SKM-1 treated with dmso at 0.1 percent for 144 hours (cell line): ENCODE measurements around the gene MCM9.
"Not testable (repeated sequence)": the region's sequence is repeated elsewhere in the genome, so short reads cannot be mapped to it uniquely, and the experiment has no call there.

Experiments used
- DNase-seq: peaks from one replicate; lab custom pipeline; 2025; ENCODE audit not compliant: unreplicated experiment; lab: John Stamatoyannopoulos, UW

The MCM9 gene

DNA sequence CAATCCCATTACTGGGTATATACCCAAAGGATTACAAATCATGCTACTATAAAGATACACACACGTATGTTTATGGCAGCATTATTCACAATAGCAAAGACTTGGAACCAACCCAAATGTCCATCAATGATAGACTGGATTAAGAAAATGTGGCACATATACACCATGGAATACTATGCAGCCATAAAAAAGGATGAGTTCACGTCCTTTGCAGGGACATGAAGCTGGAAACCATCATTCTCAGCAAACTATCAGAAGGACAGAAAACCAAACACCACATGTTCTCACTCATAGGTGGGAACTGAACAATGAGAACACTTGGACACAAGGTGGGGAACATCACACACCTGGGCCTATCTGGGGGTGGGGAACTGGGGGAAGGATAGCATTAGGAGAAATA is 66.1 kb downstream of the MCM9 start:
- DNase-seq: not testable (repeated sequence)

DNA sequence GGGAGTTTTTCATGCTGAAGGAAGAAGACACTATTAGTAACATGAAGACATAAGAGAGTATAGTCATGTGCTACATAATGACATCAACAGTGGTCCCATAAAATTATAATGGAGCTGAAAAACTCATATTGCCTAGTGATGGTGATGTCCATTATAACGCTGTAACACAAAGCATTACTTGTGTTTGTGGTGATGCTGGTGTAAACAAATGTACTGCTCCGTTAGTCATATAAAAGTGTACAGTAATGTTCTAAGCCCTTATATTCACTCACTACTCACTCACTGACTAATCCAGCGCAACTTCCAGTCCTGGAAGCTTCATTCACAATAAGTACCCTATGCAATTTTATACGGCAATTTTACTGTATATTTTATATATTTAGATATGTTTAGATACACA is 67.8 kb downstream of the MCM9 start:
- no peak for DNase-seq

DNA sequence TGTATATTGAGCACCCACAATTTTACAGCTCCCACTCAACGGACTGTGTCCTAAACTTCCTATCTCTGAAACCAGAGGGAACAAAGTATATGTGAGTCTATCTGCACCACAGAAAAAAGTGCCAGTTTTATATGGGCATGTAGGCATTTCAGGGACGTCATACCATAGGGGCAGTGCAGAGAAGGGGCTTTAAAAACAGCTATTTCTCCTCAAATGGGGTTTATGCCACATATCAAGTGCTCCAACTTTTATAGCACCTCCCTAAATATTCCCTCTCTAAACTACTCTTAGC is 69.9 kb downstream of the MCM9 start:
- DNase-seq: no peak

DNA sequence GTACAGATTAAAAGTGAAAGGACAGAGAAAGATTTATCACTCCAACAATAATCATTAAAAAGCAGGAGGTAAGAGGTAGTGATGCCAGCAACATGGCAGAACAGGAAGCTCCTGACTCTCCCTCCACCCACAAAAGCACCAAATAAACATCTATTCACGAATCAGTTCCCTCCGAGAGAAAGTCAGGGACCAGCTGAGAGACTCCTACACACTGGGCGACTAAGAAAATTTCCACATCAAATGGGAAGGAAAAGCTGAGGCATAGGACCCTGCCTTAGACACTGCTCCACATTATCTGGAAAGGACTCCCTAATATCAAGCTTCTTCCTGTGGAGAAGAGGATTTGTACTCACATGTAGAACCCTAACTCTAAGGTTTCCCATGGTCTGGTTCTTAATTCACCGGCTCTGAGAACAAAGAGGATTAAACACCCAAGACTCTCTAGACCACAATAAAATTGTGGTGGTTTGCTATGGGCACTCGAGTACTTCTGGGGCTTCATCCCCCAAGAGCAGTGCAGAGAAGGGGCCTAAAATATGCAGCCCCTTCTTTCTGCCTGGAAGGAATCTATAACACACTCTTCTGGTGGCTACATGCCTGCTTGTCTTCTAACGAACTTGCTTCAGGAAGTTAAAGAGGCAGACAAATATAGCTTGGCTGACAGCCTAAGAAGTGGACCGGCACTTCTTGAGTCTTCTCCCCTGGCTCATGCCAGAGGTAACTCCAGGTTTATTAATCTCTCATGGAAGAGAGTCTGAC is 70.4 kb downstream of the MCM9 start:
- DNase-seq: no peak

DNA sequence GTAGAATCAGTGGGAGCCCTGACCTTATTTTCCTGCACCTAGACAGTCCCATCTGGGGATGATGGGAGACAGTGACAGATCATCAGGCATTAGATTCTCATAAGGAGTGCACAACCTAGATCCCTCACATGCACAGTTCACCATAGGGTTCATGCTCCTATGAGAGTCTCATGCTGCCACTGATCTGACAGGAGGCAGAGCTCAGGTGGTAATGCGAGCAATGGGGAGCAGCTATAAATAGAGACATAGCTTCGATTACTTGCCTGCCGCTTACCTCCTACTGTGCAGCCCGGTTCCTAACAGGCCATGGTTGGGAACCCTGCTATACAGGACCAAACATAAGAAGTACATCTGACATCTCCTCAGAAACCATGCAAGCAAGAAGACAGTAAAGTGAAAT is 72.5 kb downstream of the MCM9 start:
- DNase-seq: no peak

DNA sequence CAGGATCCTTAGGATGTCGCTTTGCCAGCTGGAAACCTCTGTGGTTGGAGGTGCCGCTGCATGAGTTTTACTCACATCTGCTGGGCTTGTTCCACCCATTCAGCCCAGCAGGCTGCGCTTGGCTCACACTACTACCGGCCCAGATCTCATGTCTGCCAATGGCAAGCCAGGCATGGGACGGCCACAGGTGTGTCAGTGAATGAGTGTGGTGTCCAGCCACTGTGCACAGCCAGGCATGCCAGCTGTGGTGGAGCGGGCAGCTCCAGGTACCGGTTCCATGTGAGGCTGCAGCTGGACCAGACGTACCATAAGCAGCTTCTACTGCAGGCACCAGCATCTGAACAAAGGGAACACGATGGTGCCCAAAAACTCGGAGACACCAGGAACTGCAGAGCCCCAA is 74.1 kb downstream of the MCM9 start:
- DNase-seq: no peak

DNA sequence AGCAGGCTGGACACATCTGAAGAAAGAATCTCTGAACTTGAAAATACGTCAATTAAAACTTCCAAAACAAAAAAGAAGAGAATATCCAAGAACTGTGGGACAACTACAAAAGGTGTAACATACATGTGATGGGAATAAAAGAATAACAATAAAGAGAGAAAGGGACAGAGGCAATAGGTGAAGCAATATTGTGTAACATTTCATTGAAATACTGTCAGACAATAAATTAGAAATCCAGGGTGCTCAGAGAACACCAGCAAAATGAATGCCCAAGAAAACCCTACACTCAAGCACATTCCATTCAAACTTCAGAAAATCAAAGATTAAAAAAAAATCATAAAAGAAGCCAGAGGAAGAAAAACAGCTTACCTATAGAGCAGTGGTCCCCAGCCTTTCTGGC is 74.6 kb downstream of the MCM9 start:
- DNase-seq: no peak

DNA sequence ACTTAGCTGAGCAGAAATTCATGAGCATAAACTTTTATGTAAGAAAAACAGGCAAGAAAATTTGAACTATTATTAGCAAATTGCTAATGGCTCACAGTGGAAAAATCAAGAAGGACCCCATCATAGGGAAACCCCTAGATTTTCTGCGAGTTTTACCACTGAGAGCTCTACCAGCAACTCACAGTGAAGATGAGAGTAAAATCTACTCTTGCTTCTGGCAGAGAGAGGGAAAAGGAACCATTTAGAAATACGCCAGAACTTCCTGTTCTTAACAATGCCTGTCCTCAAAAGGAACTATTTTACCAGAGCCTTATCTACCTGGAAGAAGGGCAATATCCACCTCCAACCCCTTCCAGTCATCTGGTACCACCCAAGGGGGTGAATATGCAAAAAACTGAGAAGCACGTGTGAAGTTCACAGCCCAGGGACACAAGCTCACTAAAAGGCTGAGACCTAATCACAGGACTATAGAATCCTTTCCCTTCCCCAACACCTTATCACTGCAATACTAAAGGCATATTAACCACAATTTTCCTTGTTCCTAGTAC is 75.4 kb downstream of the MCM9 start:
- no peak for DNase-seq

DNA sequence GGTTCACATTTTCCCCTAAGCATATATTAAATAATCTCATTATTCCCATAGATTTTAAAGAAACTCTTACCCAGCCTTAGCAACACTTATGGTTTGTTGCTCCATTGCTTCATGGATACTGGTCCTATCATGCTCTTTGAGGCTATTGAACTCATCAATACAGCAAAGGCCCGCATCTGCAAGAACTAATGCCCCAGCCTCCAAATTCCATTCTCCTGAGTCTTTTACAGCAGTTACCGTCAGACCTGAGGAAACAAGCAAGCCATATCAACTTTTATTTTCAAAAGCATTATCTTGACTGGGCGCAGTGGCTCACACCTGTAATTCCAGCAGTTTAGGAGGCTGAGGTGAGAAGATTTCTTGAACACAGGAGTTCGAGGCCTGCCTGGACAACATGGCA is 78.7 kb downstream of the MCM9 start:
- DNase-seq: no peak

DNA sequence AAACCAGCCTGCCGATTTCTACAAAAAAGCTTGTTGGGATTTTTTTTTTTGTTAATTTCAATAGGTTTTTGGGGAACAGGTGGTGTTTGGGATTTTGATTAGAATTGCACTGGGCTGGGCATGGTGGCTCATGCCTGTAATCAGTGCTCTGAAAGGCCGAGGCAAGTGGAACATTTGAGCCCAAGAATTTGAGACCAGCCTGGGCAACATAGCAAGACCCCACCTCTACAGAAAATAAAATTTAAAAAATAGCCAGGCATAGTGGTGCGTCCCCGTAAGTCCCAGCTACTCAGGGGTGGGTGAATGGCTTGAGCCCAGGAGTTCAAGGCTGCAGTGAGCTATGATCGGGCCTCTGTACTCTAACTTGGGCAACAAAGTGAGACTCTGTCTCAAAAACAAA is 81.6 kb downstream of the MCM9 start:
- DNase-seq: no peak

DNA sequence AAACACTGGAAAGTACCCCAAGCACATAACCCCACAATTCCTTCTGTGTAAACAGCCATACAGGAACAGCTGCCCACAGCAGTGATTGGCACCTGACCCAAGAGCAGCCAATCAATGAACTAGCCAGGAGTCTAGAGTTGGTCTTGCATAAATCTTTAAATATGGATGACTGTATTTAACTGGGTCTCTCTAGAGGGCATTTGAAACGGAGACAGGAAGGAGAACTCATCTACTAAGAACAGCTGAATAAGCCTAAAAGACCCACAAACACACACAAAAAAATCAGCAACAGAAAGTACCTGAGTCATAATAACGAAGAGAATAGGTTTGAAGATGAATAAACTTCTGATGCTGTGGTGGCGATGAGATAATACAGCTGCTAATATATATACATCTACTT is 90.0 kb downstream of the MCM9 start:
- no peak for DNase-seq

DNA sequence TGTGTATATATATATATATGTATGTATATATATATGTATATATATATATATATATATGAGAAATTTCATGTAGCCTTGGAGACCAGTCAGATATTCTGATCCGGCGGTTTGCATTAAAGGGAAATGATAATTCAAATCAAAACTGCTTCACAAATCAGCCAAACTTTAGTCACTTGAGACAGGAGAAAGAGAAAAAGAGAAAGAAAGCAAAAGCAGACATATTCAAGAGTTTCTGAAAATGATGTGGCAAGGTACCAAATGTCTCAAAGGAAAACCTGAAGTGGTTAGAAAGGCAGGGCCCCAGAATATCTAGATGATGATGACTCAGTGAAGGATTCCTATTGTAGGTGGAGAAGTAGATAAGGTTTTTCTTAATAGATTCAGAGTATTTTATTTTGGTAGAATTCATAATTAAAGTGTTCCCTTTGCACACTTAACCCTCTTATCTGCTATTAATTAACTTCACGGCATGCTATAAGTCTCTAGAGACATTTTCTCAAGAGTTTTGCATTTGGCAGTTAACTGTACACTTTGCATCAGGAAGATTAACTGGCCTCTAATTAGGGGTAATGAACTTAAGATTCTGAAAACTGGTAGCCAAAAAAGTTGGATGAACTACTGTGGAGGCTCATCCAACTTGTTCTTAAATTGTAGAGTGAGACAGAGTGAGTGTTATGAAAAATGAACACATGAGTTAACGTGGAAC is 91.1 kb downstream of the MCM9 start:
- no peak for DNase-seq

DNA sequence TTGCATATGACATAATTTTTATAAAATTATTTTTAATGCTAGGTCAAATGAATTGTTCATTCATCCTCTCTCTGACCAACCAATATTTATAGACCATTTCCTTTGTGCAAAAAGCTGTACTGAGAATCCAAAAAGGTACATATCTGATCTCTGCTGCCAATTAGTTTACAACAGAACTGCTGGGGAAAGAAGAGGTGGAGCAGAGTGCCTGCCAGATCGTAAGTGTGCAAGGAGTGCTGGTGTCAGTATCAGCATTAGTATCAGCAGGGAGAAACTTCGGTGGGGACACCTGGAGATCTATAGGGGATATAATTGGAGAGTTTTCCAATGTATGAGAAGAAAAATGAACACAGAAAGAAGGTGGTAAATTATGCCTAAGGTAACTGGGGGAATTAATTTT is 104.3 kb downstream of the MCM9 start:
- DNase-seq: no peak

DNA sequence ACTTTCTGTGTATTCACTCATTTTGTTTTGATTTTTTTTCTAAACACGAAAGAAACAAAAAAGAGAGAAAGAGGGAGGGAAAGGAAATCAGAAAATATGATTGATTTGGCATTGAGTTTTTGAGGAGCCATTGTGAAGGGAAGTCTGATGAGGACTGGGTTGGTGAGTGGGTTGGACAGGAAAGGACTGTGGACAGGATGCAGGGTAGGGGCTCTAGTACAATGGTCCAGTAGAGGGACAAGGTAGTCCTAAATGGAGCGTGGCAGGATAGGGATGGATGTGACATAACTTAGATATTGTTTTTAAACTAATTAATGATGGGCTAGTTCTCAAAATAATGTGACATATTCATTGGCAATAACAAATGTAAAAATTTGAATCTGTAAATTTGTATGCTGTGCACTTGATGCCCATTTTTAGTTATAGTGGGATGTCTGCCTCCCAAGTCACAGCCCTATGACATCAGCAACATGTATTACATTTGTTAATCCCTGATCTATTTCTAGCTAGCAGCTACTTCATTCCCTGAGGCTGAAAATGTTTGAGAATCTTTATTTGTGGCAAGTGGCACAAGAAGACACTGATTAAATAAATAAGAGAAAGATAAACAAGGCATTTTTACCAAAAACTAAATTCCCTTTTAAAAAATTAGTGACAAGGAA is 105.0 kb downstream of the MCM9 start:
- DNase-seq: no peak

DNA sequence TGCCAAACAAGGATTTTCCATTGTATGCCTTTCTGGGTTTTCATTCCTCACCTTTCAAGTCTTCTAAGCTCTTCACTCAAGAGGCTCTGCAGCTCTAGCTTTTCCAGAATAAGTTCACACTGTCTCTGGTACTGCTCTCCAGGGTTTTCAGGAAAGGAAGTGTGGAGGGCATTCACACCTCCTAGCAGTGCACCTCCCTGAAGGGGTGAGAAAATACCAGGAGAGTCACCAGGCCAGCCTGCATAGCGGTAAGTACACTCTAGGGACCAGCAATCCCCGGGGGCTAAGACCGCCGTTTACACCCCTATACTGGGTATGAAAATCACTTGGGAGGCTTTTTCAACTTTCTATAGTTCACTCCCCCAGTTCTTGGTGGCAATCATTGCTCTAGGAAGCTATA is 108.9 kb downstream of the MCM9 start:
- no peak for DNase-seq

DNA sequence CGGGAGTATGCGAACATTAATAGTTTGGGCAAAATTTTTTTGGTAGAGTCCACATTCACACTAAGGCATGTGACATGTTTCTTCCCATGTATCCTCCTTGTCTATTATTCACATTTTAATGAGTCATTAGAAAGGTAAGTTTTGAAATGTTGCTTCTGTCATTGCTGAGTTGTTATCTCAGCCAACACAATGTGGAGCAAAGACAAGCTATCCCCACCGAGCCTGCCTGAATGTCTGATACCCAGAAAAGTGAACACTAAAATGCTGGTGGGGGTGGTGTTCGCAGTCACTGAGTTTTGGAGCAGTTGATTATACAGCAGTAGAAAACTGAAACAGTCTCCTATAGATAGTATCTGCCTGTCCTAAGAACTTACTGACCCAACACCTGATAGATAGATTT is 109.3 kb downstream of the MCM9 start:
- no peak for DNase-seq

DNA sequence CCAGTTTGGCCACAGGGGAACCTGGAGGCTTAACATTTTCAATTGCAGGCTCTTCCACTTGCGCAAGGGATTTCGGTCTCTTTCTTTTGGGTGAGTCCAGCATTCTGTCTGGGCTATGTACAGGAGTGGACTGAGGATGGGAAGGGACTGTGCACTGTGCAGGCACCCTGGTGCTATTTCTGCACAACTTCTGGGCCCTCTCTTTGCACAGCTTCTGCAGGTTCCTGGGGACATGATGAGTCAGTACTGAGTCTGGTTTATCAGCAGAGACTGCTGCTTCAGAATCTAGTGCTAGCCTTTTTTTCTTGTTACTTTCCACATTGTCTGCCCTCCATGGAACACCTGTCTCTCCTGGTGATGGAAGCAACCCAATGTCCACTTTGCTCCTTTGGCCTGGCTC is 119.5 kb downstream of the MCM9 start:
- DNase-seq: no peak

DNA sequence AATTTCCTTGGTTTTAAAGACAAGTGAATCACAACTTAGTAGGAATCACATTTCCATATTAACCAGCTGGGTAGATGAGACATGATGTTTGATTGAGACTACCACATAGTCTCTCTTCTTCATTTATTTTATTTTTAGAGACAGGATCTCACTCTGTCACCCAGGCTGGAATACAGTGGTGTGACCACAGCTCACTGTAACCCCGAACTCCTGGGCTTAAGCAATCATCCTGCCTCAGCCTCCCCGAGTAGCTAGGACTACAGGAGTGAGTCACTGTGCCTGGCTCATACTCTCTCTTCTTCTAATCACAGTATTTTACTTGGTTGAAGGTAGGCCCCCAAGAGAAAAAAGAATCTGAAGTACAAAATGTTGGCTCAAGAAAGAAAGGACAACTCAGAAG is 121.2 kb downstream of the MCM9 start:
- no peak for DNase-seq

DNA sequence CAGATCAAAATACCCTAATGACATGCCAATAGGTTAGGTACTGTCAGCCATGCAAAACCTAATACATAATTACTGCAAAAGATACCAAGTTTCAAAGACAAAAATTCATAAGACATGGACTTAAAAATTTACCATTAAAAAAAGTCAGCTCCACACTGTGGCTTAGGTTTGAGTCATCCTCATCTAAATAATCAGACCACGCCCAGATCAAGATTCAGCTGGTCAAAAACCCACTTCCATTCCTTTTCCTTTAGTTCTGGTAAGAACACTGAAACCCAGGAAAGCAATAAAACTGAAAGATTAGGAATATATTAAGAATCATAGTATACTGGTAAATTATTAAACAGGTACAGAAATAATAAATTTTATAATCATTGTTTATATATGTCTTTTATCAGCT is 122.0 kb downstream of the MCM9 start:
- no peak for DNase-seq

DNA sequence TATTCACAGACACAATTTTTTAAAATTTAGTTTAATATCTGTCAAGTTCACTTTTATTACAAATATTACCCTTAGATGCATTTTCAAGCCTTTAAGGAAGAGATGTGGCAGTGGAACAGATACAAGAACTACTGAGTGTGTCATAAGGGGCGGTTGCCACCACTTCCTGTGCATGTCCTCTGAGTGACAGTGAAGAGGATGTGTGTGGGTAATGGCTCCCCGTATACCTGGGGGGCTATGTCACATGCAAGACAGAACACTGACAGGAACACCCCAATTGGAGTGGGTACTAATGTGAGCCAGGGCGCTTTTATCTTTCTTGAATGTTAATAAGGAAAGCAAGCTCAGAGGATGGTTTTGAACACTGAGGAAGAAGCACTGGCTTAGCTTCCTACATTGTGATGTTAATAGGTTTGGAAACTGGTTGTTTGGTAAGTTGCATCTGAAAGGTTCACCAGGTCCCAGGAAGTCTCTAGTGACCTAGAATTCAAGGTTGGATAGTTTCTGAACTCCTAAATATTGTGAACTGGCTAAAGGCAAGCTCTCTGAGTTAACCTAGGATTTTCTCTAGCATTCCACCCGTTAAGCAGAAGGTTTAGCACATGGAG is 124.4 kb downstream of the MCM9 start:
- DNase-seq: peak; percentile 54

DNA sequence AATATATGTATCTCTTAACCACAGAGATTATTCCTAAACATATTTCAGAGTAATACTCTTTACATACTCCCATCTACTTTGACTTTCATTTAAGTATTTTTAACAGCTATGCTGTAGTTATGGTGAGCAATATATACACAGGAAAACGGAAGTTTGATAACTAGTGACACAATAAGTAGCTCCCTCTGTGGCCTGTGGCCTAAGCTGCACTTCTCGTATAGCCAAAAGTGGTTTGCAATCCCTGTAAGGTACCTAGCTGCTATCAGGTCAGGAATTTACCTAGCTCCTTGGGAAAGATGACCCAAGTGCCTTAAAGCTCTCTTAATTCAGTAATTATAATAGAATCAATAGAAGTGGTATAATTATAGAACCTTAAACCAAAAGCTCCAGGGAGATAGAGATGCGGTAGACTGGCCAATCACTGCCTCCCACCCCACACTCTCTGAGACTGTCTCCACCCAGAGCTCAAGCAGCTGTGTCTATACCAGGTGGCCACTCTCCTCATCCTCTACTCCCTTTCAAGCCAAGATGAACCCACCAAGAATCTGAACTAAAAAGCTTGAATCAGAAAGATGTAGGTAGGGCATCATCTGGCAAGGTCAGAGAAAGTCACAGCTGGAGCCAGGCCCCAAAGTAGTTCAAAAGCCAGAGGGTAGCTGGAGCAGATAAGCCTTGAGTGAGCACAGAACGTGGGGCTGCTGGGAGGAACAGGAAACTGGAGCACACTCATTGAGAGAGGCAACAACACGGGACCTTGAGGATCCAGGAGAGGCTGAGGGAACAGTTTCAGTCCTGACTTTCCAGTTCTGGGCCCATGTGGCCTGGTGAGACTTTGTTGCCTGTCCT is 125.9 kb downstream of the MCM9 start:
- peak; percentile 84 for DNase-seq
